Stimulated activated naive CD8-positive, alpha-beta T cell treated with anti-CD3 and anti-CD28 coated beads, Interleukin-15, amount 100 ng/mL, for 72 hours (primary cell): ENCODE results near the gene GADD45G.

Source experiments
- ATAC-seq: fragments of 150-1000 bp; cut with Tn5 transposase; 2 replicates; pipeline ENCODE4 v1.10.0; 2021; ENCODE audit warnings: mild to moderate bottlenecking, moderate library complexity
- DNase-seq, 2 donors: peaks; one replicate each; pipeline ENCODE4 v3.0.0; 2021 to 2022
- H3K27ac Mint-ChIP-seq, 2 donors: one replicate each; pipeline ENCODE4 v1.8.0; 2022; ENCODE audit warnings: mild to moderate bottlenecking in 2 of 2, mixed read lengths in 2 of 2, moderate library complexity in 2 of 2
- H3K27me3 Mint-ChIP-seq: one replicate; pipeline ENCODE4 v1.8.0; 2022; ENCODE audit warnings: mixed read lengths
- H3K4me1 Mint-ChIP-seq: one replicate; pipeline ENCODE4 v1.8.0; 2022; ENCODE audit warnings: mild to moderate bottlenecking, mixed read lengths
- H3K4me3 Mint-ChIP-seq, 2 donors: one replicate each; pipeline ENCODE4 v1.8.0; 2022; ENCODE audit warnings: mild to moderate bottlenecking in 2 of 2, mixed read lengths in 2 of 2, moderate library complexity in 1 of 2
- H3K9me3 Mint-ChIP-seq, 2 donors: one replicate each; pipeline ENCODE4 v1.8.0; 2022; ENCODE audit warnings: mixed read lengths in 2 of 2

Gene GADD45G

GRCh38 chr9:89646189-89646939 is 41.6 kb downstream of the GADD45G start:
- H3K27me3 Mint-ChIP-seq: peaks cover 19% of the 10 kb centered on the region
- DNase-seq: no peak

GRCh38 chr9:89647366-89648128 is 42.7 kb downstream of the GADD45G start:
- no peak for ATAC-seq
- Mint-ChIP-seq H3K27me3 (peaks cover 21% of the 10 kb centered on the region), H3K9me3 (no peaks in the 10 kb centered on the region), H3K4me1 (no peaks in the 10 kb centered on the region), H3K4me3 (no peak overlapping the region), H3K27ac (peak overlapping the region in 1 of 2 donors; percentile 8)
- DNase-seq: no peak

More at GRCh38 chr9:89646189-89646939, 41.6 kb downstream of the GADD45G start:
- no peak for ATAC-seq
- H3K9me3 Mint-ChIP-seq: no peaks in the 10 kb centered on the region
- H3K27ac Mint-ChIP-seq: no peak overlapping the region
- no peak overlapping the region for H3K4me3 Mint-ChIP-seq
- no peaks in the 10 kb centered on the region for H3K4me1 Mint-ChIP-seq

GRCh38 chr9:89648247-89649000 is 43.6 kb downstream of the GADD45G start:
- ATAC-seq (no peak), DNase-seq (no peak)
- H3K27ac Mint-ChIP-seq: peak overlapping the region in 1 of 2 donors; percentile 8
- no peak overlapping the region for H3K4me3 Mint-ChIP-seq
- no peaks in the 10 kb centered on the region for H3K9me3 Mint-ChIP-seq
- peaks cover 21% of the 10 kb centered on the region for H3K27me3 Mint-ChIP-seq
- H3K4me1 Mint-ChIP-seq: no peaks in the 10 kb centered on the region

GRCh38 chr9:89649039-89649691 is 44.4 kb downstream of the GADD45G start:
- Mint-ChIP-seq H3K27me3 (peaks cover 21% of the 10 kb centered on the region), H3K4me3 (no peak overlapping the region)
- no peak for DNase-seq

GRCh38 chr9:89654025-89654662 is 49.3 kb downstream of the GADD45G start:
- Mint-ChIP-seq H3K4me1 (peaks cover 41% of the 10 kb centered on the region), H3K27me3 (peaks cover 47% of the 10 kb centered on the region), H3K4me3 (no peak overlapping the region), H3K9me3 (no peaks in the 10 kb centered on the region), H3K27ac (no peak overlapping the region)
- DNase-seq: no peak
- ATAC-seq: no peak

More at GRCh38 chr9:89649039-89649691, 44.4 kb downstream of the GADD45G start:
- Mint-ChIP-seq H3K9me3 (no peaks in the 10 kb centered on the region), H3K27ac (peak overlapping the region in 1 of 2 donors; percentile 11), H3K4me1 (no peaks in the 10 kb centered on the region)
- ATAC-seq: no peak

GRCh38 chr9:89655056-89655989 is 50.5 kb downstream of the GADD45G start:
- DNase-seq (no peak), ATAC-seq (no peak)
- Mint-ChIP-seq H3K4me1 (peaks cover 41% of the 10 kb centered on the region), H3K4me3 (no peak overlapping the region), H3K9me3 (no peaks in the 10 kb centered on the region), H3K27me3 (peaks cover 59% of the 10 kb centered on the region), H3K27ac (peak overlapping the region in 1 of 2 donors; percentile 79)
